Subcutaneous abdominal adipose tissue (tissue), 5 donors: Measurements from ENCODE around the gene DCTPP1.
A peak's percentile ranks its signal among the peaks of the same experiment; 100 is the strongest.

Source experiments
- H3K27ac ChIP-seq: one replicate; pipeline ENCODE4 v1.7.0; 2013; ENCODE audit warnings: low read depth, mild to moderate bottlenecking, inconsistent platforms, low read length, moderate library complexity
- H3K27me3 ChIP-seq, 5 donors: one replicate each; pipeline ENCODE4 v1.7.0; 2013; ENCODE audit warnings: low read length in 5 of 5, inconsistent platforms in 1 of 5; ENCODE audit not compliant: control insufficient read depth in 5 of 5, insufficient read depth in 4 of 5
- H3K36me3 ChIP-seq, 5 donors: one replicate each; pipeline ENCODE4 v1.7.0; 2013; ENCODE audit warnings: low read length in 5 of 5; ENCODE audit not compliant: control insufficient read depth in 5 of 5, insufficient read depth in 5 of 5
- H3K4me1 ChIP-seq, 5 donors: one replicate each; pipeline ENCODE4 v1.7.0; 2013; ENCODE audit warnings: low read length in 5 of 5, mild to moderate bottlenecking in 3 of 5, moderate library complexity in 1 of 5; ENCODE audit not compliant: control insufficient read depth in 5 of 5, insufficient read depth in 5 of 5
- H3K4me3 ChIP-seq, 5 donors: one replicate each; pipeline ENCODE4 v1.7.0; 2013; ENCODE audit warnings: low read length in 5 of 5, low read depth in 1 of 5
- H3K9ac ChIP-seq, 5 donors: one replicate each; pipeline ENCODE4 v1.7.0; 2013; ENCODE audit warnings: low read length in 5 of 5, mild to moderate bottlenecking in 4 of 5, moderate library complexity in 3 of 5
- H3K9me3 ChIP-seq, 5 donors: one replicate each; pipeline ENCODE4 v1.7.0; 2013; ENCODE audit warnings: low read length in 5 of 5; ENCODE audit not compliant: control insufficient read depth in 5 of 5
- donor health status: healthy.
- donor health status: healthy.
- donor health status: healthy.
- donor health status: healthy.
- donor health status: healthy.

The DCTPP1 gene

GRCh38 chr16:30383521-30383920, 46.3 kb downstream of the DCTPP1 start:
- no peak overlapping the region for H3K9ac ChIP-seq
- no peaks in the 10 kb centered on the region for H3K36me3 ChIP-seq
- H3K4me3 ChIP-seq = no peak overlapping the region
- no peak overlapping the region for H3K27ac ChIP-seq
- no peaks in the 10 kb centered on the region for H3K9me3 ChIP-seq
- no peaks in the 10 kb centered on the region for H3K27me3 ChIP-seq
- peaks cover 0 to 12% (median 9%) of the 10 kb centered on the region in 5 donors for H3K4me1 ChIP-seq

- no peaks in the 10 kb centered on the region for H3K9me3 ChIP-seq
- H3K27me3 ChIP-seq = no peaks in the 10 kb centered on the region
- H3K4me3 ChIP-seq = no peak within 1 kb of the TSS
- H3K36me3 ChIP-seq = no peaks in the 10 kb centered on the region
- H3K9ac ChIP-seq = no peak within 1 kb of the TSS
- peaks cover 0 to 21% (median 15%) of the 10 kb centered on the region in 5 donors for H3K4me1 ChIP-seq
- H3K27ac ChIP-seq = no peak within 1 kb of the TSS
These were observed 47.5 kb downstream of the DCTPP1 start, which contains the start of gene SEPTIN1 for GRCh38 chr16:30382111-30382881. Gene SEPTIN1, minus strand, starts transcription at chr16:30382561. Its CDS starts 19 bp downstream, at chr16:30382542.

GRCh38 chr16:30381291-30382041, 48.4 kb downstream of the DCTPP1 start:
- Histone ChIP-seq H3K9me3 (no peaks in the 10 kb centered on the region), H3K27me3 (no peaks in the 10 kb centered on the region), H3K4me1 (peaks cover 0 to 24% (median 18%) of the 10 kb centered on the region in 5 donors), H3K9ac (no peak overlapping the region), H3K27ac (no peak overlapping the region), H3K4me3 (no peak overlapping the region), H3K36me3 (no peaks in the 10 kb centered on the region)

GRCh38 chr16:30380803-30381208, 49.0 kb downstream of the DCTPP1 start:
- no peaks in the 10 kb centered on the region for H3K36me3 ChIP-seq
- H3K9me3 ChIP-seq = no peaks in the 10 kb centered on the region
- H3K4me3 ChIP-seq = no peak overlapping the region
- peaks cover 0 to 24% (median 18%) of the 10 kb centered on the region in 5 donors for H3K4me1 ChIP-seq
- H3K27me3 ChIP-seq = no peaks in the 10 kb centered on the region
- no peak overlapping the region for H3K27ac ChIP-seq
- no peak overlapping the region for H3K9ac ChIP-seq

GRCh38 chr16:30380072-30380802, 49.6 kb downstream of the DCTPP1 start:
- no peak overlapping the region for H3K27ac ChIP-seq
- H3K9me3 ChIP-seq = no peaks in the 10 kb centered on the region
- H3K4me1 ChIP-seq = peaks cover 0 to 24% (median 18%) of the 10 kb centered on the region in 5 donors
- no peak overlapping the region for H3K4me3 ChIP-seq
- H3K36me3 ChIP-seq = no peaks in the 10 kb centered on the region
- H3K9ac ChIP-seq = no peak overlapping the region
- no peaks in the 10 kb centered on the region for H3K27me3 ChIP-seq

- H3K9ac ChIP-seq = peak overlapping the region in 4 of 5 donors; percentile 13 to 93 (median 68)
- H3K27me3 ChIP-seq = no peaks in the 10 kb centered on the region
- H3K9me3 ChIP-seq = no peaks in the 10 kb centered on the region
- peaks cover 0 to 24% (median 18%) of the 10 kb centered on the region in 5 donors for H3K4me1 ChIP-seq
- H3K36me3 ChIP-seq = no peaks in the 10 kb centered on the region
- peak overlapping the region; percentile 98 for H3K27ac ChIP-seq
- peak overlapping the region in 4 of 5 donors; percentile 72 to 87 (median 81) for H3K4me3 ChIP-seq
These were observed 50.6 kb downstream of the DCTPP1 start for GRCh38 chr16:30379158-30379783.

- no peaks in the 10 kb centered on the region for H3K36me3 ChIP-seq
- H3K9ac ChIP-seq = peak overlapping the region in 4 of 5 donors; percentile 53 to 96 (median 89)
- peak overlapping the region; percentile 98 for H3K27ac ChIP-seq
- H3K27me3 ChIP-seq = no peaks in the 10 kb centered on the region
- peaks cover 0 to 24% (median 18%) of the 10 kb centered on the region in 5 donors for H3K4me1 ChIP-seq
- no peaks in the 10 kb centered on the region for H3K9me3 ChIP-seq
- peak overlapping the region; percentile 43 to 87 (median 76) for H3K4me3 ChIP-seq
These were observed 51.3 kb downstream of the DCTPP1 start for GRCh38 chr16:30378236-30379157.

- H3K27ac ChIP-seq = peak overlapping the region; percentile 98
- H3K9me3 ChIP-seq = no peaks in the 10 kb centered on the region
- H3K27me3 ChIP-seq = no peaks in the 10 kb centered on the region
- H3K36me3 ChIP-seq = no peaks in the 10 kb centered on the region
- peaks cover 0 to 24% (median 18%) of the 10 kb centered on the region in 5 donors for H3K4me1 ChIP-seq
- peak overlapping the region; percentile 43 to 87 (median 66) for H3K4me3 ChIP-seq
- H3K9ac ChIP-seq = peak overlapping the region in 4 of 5 donors; percentile 80 to 96 (median 88)
These were observed 52.0 kb downstream of the DCTPP1 start for GRCh38 chr16:30377812-30378235.
